ENCODE results near the gene CAPN12.
"Not testable (repeated sequence)": the region's sequence is repeated elsewhere in the genome, so short reads cannot be mapped to it uniquely, and the experiment has no call there.

CAPN12 gene

DNA sequence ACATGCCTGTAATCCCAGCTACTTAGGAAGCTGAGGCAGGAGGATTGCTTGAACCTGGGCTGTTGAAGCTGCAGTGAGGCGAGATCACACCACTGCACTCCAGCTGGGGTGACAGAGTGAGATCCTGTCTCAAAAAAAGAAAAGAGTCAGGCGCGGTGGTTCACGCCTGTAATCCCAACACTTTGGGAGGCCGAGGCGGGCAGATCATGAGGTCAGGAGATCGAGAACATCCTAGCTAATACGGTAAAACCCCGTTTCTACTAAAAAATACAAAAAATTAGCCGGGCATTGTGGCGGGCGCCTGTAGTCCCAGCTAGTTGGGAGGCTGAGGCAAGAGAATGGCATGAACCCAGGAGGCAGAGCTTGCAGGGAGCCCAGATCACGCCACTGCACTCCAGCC is 37.9 kb upstream of the CAPN12 start:
- H3K27ac ChIP-seq (ENCODE audit: low read depth, low read length); H3K4me1 ChIP-seq (ENCODE audit: control insufficient read depth, insufficient read depth, low read length); H3K9ac ChIP-seq (ENCODE audit: low read length); H3K36me3 ChIP-seq (ENCODE audit: control insufficient read depth, insufficient read depth, low read length); H3K4me3 ChIP-seq (ENCODE audit: low read length); H3K27me3 ChIP-seq (ENCODE audit: control insufficient read depth, insufficient read depth, low read length): not testable (repeated sequence)

DNA sequence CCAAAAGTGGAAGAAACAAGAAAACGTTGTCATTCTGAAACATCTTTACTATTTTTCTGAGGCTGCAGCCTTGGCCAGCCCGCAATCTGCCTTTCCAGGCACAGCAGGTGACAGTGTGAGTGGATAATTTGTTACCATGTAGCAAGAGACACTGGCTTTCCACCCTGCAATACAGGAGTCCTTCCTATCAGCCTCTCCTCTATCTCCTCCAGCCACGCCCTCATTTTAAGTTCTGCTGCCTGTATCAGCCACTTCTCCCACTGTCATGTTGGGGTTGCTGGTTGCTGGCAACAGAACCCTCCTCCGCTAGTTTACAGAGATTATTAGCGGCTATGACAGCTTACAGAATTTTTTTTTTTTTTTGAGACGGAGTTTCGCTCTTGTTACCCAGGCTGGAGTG is 36.8 kb upstream of the CAPN12 start:
- Histone ChIP-seq H3K4me1 (ENCODE audit: control insufficient read depth, insufficient read depth, low read length) (no peaks in the 10 kb centered on the region), H3K27me3 (ENCODE audit: control insufficient read depth, insufficient read depth, low read length) (no peaks in the 10 kb centered on the region), H3K36me3 (ENCODE audit: control insufficient read depth, insufficient read depth, low read length) (no peaks in the 10 kb centered on the region), H3K9ac (ENCODE audit: low read length) (no peak overlapping the region), H3K27ac (ENCODE audit: low read depth, low read length) (no peak overlapping the region), H3K4me3 (ENCODE audit: low read length) (no peak overlapping the region)

DNA sequence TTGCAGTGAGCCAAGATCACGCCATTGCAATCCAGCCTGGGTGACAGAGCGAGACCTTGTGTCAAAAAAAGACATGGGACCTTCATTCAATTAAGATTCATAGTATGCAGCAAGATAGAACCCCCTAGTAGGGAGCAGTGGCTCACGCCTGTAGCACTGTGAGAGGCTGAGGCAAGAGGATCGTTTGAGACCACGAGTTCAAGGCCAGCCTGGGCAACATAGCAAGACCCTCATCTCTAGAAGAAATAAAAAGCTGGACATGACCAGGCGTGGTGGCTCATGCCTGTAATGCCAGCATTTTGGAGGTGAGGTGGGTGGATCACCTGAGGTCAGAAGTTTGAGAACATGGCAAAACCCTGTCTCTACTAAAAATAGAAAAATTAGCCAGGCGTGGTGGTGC is 36.2 kb upstream of the CAPN12 start:
- Histone ChIP-seq H3K27ac (ENCODE audit: low read depth, low read length) (no peak overlapping the region), H3K4me3 (ENCODE audit: low read length) (no peak overlapping the region), H3K4me1 (ENCODE audit: control insufficient read depth, insufficient read depth, low read length) (no peaks in the 10 kb centered on the region), H3K36me3 (ENCODE audit: control insufficient read depth, insufficient read depth, low read length) (no peaks in the 10 kb centered on the region), H3K9ac (ENCODE audit: low read length) (no peak overlapping the region), H3K27me3 (ENCODE audit: control insufficient read depth, insufficient read depth, low read length) (no peaks in the 10 kb centered on the region)

DNA sequence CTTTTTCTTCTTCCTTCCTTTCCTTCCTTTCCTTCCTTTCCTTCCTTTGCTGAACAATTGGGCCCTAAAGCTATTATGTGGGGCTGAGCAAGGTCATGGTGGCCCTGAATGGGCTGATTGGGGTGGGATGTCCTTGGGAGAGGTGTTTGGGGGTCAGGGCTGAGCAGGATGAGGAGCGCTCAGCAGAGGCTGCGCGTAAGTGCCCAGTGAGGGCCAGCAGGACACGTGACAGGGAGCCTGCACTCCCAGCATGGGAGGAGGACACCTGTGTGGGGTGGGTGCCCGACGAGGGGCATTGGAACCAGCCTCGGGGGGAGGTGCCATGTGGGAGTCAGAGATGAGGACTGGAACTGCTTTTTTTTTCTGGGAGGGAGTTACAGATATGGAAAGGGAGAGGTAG is 34.5 kb upstream of the CAPN12 start:
- Histone ChIP-seq H3K36me3 (ENCODE audit: control insufficient read depth, insufficient read depth, low read length) (no peaks in the 10 kb centered on the region), H3K9ac (ENCODE audit: low read length) (no peak overlapping the region), H3K4me1 (ENCODE audit: control insufficient read depth, insufficient read depth, low read length) (no peaks in the 10 kb centered on the region), H3K27ac (ENCODE audit: low read depth, low read length) (no peak overlapping the region), H3K27me3 (ENCODE audit: control insufficient read depth, insufficient read depth, low read length) (no peaks in the 10 kb centered on the region), H3K4me3 (ENCODE audit: low read length) (no peak overlapping the region)

DNA sequence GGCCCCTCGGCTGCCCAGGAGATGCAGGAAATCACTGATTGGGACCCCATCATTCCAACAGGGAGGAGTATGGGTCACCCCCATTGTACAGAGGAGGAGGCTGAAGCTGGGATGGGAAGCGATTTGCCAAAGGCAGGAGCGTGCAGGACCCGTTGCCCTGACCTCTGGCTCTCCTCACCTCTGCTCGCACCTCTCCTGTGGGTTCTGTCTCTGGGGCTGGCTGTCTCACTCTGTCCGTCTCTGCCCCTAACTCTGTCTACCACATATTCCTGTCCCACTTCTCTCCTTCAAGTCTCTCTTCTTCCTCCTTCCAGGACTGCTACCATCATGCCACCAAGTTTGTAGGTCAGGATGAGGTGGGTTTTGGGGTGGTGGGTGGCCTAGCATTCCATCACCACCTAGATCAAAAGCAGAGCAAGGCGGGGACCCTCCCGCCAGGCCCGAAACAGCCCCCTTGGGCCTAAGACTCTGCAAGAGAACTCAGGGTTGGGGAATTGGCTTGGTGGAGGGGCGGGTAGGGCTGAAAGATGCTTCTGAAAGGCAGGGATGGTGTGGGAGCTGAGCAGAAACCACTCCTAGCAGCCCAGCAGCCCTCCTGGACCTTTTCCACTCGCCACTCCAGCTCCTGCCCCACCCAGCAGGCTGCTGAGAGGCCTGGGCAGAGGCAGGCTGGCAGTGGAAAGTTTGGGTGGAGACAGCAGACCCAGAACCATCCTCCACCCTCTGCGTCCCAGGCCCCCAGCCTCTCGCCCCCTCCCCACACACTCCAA is 30.1 kb upstream of the CAPN12 start:
- Histone ChIP-seq H3K4me3 (ENCODE audit: low read length) (no peak overlapping the region), H3K9ac (ENCODE audit: low read length) (no peak overlapping the region)

GRCh38 chr19:38773469-38774177 is 29.3 kb upstream of the CAPN12 start, which contains the start of gene LGALS7:
LGALS7 (minus strand) TSS chr19:38773517; CDS start chr19:38773492, 25 bp downstream.
- Histone ChIP-seq H3K27me3 (ENCODE audit: control insufficient read depth, insufficient read depth, low read length) (no peaks in the 10 kb centered on the region), H3K9ac (ENCODE audit: low read length) (no peak within 1 kb of the TSS), H3K4me3 (ENCODE audit: low read length) (no peak within 1 kb of the TSS), H3K36me3 (ENCODE audit: control insufficient read depth, insufficient read depth, low read length) (no peaks in the 10 kb centered on the region), H3K4me1 (ENCODE audit: control insufficient read depth, insufficient read depth, low read length) (no peaks in the 10 kb centered on the region), H3K27ac (ENCODE audit: low read depth, low read length) (no peak within 1 kb of the TSS)

More for the DNA sequence above, 30.1 kb upstream of the CAPN12 start:
- H3K27ac ChIP-seq (ENCODE audit: low read depth, low read length): no peak overlapping the region
- no peaks in the 10 kb centered on the region for H3K36me3 ChIP-seq (ENCODE audit: control insufficient read depth, insufficient read depth, low read length)
- no peaks in the 10 kb centered on the region for H3K27me3 ChIP-seq (ENCODE audit: control insufficient read depth, insufficient read depth, low read length)
- H3K4me1 ChIP-seq (ENCODE audit: control insufficient read depth, insufficient read depth, low read length): no peaks in the 10 kb centered on the region

- not testable (repeated sequence) for H3K27me3 ChIP-seq (ENCODE audit: control insufficient read depth, insufficient read depth, low read length); H3K36me3 ChIP-seq (ENCODE audit: control insufficient read depth, insufficient read depth, low read length); H3K4me1 ChIP-seq (ENCODE audit: control insufficient read depth, insufficient read depth, low read length); H3K9ac ChIP-seq (ENCODE audit: low read length); H3K4me3 ChIP-seq (ENCODE audit: low read length); H3K27ac ChIP-seq (ENCODE audit: low read depth, low read length)
These were observed 27.3 kb upstream of the CAPN12 start for GRCh38 chr19:38771569-38771968.

- not testable (repeated sequence) for H3K4me1 ChIP-seq (ENCODE audit: control insufficient read depth, insufficient read depth, low read length); H3K4me3 ChIP-seq (ENCODE audit: low read length); H3K27me3 ChIP-seq (ENCODE audit: control insufficient read depth, insufficient read depth, low read length); H3K36me3 ChIP-seq (ENCODE audit: control insufficient read depth, insufficient read depth, low read length); H3K27ac ChIP-seq (ENCODE audit: low read depth, low read length); H3K9ac ChIP-seq (ENCODE audit: low read length)
These were observed 26.6 kb upstream of the CAPN12 start for GRCh38 chr19:38770949-38771275.

DNA sequence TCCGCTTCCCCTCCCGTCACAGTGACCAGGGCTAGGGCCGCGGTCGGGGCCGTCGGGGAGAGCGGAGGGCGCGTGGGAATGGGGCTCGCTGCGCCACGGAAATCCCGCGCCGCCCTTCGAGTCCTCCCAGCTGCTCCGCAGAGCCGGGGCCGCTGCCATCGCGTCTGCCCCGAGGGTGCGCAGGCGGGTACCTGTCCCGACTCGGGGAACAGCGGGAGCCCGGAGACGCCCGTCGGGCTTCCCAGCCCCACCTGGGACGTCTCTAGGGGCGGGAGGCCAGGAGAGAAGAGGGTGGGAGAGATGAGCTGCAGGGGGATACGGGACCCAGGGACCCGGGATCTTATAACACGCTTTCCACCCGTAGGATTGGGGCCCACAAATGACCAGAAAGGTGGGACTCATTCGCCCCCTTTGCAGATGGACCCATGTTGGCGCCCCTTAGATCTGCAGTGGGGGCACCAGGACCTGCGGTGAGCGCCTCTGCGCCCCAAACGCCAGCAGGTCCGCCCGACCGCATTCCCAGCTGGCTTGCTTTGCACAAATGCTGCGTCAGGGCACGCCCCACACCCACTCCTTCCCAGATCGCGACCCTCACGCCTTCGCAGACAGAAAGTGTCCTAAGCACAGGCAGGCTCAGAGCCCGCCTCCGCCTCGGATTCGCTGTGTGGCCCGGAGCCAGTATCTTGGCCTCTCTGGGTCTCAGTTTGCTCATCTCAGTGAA is 26.1 kb upstream of the CAPN12 start:
- not testable (repeated sequence) for H3K27ac ChIP-seq (ENCODE audit: low read depth, low read length); H3K27me3 ChIP-seq (ENCODE audit: control insufficient read depth, insufficient read depth, low read length); H3K9ac ChIP-seq (ENCODE audit: low read length); H3K4me1 ChIP-seq (ENCODE audit: control insufficient read depth, insufficient read depth, low read length); H3K36me3 ChIP-seq (ENCODE audit: control insufficient read depth, insufficient read depth, low read length)
- peak overlapping the region; percentile 37 for H3K4me3 ChIP-seq (ENCODE audit: low read length)

- no peaks in the 10 kb centered on the region for H3K27me3 ChIP-seq (ENCODE audit: control insufficient read depth, insufficient read depth, low read length)
- H3K4me3 ChIP-seq (ENCODE audit: low read length): peak overlapping the region; percentile 37
- no peaks in the 10 kb centered on the region for H3K4me1 ChIP-seq (ENCODE audit: control insufficient read depth, insufficient read depth, low read length)
- H3K27ac ChIP-seq (ENCODE audit: low read depth, low read length): no peak overlapping the region
- H3K9ac ChIP-seq (ENCODE audit: low read length): no peak overlapping the region
- no peaks in the 10 kb centered on the region for H3K36me3 ChIP-seq (ENCODE audit: control insufficient read depth, insufficient read depth, low read length)
These were observed 25.4 kb upstream of the CAPN12 start for GRCh38 chr19:38769635-38770211.

DNA sequence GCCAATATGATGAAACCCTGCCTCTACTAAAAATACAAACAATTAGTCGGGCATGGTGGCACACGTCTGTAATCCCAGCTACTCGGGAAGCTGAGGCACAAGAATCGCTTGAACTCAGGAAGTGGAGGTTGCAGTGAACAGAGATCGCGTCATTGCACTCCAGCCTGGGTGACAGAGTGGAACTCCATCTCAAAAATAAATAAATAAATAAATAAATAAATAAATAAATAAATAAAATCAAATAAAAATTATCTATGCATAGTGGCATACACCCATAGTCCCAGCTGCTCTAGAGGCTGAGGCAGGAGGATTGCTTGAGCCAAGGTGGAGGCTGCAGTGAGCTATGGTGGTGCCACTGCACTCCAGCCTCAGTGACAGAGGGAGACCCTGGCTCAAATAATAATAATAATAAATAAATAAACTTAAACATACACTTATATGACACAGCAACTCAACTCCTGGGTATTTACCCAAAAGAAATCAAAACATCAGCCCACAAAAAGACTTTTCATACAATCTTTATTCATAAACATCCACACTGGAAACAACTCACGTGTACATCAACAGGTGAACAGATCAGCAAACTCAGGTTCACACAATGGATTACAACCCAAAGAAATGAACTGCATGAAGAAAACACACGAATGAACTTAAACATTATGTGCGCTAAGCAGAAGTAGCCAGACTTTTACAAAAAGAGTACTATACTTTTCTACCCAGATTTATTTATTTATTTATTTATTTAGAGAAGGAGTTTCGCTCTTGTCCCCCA is 22.2 kb upstream of the CAPN12 start:
- Histone ChIP-seq H3K9ac (ENCODE audit: low read length) (no peak overlapping the region), H3K4me1 (ENCODE audit: control insufficient read depth, insufficient read depth, low read length) (no peaks in the 10 kb centered on the region), H3K27me3 (ENCODE audit: control insufficient read depth, insufficient read depth, low read length) (no peaks in the 10 kb centered on the region), H3K27ac (ENCODE audit: low read depth, low read length) (no peak overlapping the region), H3K4me3 (ENCODE audit: low read length) (no peak overlapping the region), H3K36me3 (ENCODE audit: control insufficient read depth, insufficient read depth, low read length) (no peaks in the 10 kb centered on the region)

DNA sequence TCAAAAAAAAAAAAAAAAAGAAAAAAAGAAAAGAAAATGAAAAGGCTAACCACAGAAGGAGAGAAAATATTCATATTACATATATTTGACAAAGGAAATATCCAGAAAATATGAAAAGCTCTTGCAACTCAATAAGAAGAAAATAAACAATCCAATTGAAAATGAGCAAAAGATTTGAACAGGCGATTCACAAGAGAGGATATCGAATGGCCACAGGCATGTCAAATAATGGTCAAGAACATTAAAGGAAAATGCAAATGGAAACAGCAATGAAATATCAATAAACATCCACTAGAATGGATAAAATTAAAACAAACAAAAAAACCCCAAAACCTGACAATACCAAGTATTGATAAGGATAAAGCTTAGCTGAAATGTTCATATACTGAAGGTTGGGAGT is 20.9 kb upstream of the CAPN12 start:
- H3K4me3 ChIP-seq (ENCODE audit: low read length): no peak overlapping the region
- no peak overlapping the region for H3K9ac ChIP-seq (ENCODE audit: low read length)
- H3K27me3 ChIP-seq (ENCODE audit: control insufficient read depth, insufficient read depth, low read length): no peaks in the 10 kb centered on the region
- H3K36me3 ChIP-seq (ENCODE audit: control insufficient read depth, insufficient read depth, low read length): no peaks in the 10 kb centered on the region
- no peak overlapping the region for H3K27ac ChIP-seq (ENCODE audit: low read depth, low read length)
- H3K4me1 ChIP-seq (ENCODE audit: control insufficient read depth, insufficient read depth, low read length): no peaks in the 10 kb centered on the region
